Endothelial cell of hepatic sinusoid (primary cell): ENCODE measurements around the gene KLF4.

Source experiments
- in situ Hi-C: cut with HindIII; loops from 2 replicates; pipeline ENCODE4 v1.10.0; 2017; ENCODE audit warnings: low sequenced_read_pairs

KLF4 gene

DNA sequence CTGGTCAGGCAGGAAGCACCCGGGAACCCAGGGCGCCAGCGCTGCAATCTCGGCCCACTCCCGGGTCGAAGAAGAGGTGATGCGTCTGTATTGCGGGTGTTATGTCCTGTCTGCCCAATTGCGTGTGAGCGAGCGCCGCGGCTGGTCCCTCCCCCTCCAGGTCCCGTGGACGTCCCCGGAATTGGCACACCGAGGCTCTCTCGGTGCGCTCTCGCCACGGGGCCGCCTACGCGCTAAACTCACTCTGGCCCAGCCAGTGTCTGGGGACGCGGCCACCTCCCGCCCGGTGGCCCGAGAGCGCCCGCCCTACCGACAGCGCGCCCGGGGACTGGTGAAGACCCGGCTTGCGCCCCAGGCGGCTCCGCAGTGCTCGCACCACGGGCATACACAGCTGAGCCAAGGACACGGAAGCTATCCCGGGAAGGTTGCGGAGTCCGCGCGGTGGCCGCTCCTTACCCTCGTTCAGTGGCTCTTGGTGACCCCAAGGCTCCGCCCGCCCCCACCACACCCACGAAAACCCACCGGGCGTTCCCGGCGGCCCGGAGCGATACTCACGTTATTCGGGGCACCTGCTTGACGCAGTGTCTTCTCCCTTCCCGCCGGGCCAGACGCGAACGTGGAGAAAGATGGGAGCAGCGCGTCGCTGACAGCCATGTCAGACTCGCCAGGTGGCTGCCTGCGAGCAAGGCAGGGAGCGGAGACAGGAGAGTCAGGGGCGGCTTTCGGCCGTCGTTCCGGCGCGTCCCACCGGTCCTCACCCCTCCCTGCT lies 1.0 kb downstream of the KLF4 start:
- in situ Hi-C loops: no loop called here

DNA sequence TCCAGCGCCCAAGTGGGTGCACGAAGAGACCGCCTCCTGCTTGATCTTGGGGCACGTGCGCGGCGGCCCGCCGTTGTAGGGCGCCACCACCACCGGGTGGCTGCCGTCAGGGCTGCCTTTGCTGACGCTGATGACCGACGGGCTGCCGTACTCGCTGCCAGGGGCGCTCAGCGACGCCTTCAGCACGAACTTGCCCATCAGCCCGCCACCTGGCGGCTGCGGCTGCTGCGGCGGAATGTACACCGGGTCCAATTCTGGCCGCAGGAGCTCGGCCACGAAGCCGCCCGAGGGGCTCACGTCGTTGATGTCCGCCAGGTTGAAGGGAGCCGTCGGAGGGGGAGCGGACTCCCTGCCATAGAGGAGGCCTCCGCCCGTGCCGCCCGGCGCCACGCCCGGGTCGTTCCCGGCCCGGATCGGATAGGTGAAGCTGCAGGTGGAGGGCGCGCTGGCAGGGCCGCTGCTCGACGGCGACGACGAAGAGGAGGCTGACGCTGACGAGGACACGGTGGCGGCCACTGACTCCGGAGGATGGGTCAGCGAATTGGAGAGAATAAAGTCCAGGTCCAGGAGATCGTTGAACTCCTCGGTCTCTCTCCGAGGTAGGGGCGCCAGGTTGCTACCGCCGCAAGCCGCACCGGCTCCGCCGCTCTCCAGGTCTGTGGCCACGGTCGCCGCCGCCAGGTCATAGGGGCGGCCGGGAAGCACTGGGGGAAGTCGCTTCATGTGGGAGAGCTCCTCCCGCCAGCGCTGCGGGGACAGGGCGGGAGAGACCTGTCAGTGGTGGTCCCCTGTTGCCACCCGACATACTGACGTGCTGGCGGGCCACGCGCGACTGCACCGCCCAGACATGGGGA lies 1.8 kb downstream of the KLF4 start:
- in situ Hi-C loops: no loop called here

DNA sequence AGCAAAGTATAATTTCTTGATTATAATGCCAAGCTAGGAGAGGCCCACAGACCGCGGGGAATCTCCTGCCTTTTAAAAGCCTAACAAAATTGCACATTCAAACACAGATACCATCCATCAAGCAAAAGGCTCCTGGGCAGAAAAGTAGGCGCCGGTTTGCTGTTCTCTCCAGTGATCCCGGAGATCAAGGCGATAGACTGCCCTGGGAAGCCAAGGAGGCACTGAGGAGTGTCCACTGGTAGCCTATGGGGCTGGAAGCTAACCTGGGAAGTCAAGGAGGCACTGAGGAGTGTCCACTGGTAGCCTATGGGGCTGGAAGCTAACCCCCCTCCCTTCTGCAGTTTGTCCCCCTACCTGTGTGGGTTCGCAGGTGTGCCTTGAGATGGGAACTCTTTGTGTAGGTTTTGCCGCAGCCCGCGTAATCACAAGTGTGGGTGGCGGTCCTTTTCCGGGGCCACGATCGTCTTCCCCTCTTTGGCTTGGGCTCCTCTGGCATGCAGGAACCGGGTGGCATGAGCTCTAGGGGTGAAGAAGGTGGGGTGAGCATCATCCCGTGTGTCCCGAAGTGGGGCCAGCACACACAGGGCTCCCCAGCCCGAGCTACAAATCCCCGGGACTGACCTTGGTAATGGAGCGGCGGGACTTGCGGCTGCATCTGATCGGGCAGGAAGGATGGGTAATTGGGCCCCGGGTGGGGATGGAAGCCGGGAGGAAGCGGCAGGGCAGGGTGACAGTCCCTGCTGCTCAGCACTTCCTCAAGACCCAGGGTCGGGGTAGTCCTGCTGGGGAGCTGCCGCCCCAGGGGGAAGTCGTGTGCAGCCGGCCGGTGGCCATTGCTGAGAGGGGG lies 2.7 kb downstream of the KLF4 start:
- in situ Hi-C loops: no loop called here

DNA sequence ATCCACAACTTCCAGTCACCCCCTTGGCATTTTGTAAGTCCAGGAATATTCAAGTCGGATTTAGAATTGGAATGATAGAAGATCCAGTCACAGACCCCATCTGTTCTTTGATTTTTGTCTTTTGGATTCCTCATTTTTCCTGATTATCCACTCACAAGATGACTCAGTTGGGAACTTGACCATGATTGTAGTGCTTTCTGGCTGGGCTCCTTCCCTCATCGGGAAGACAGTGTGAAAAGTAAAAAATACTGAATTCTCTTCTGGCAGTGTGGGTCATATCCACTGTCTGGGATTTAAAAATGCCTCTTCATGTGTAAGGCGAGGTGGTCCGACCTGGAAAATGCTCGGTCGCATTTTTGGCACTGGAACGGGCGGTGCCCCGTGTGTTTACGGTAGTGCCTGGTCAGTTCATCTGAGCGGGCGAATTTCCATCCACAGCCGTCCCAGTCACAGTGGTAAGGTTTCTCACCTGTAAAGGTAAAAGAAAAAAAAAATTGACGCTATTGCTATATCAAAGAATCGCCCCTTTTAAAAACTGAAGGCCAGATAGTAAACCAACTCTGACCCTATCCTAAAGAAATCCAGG lies 4.0 kb downstream of the KLF4 start:
- in situ Hi-C loops: no loop called here

DNA sequence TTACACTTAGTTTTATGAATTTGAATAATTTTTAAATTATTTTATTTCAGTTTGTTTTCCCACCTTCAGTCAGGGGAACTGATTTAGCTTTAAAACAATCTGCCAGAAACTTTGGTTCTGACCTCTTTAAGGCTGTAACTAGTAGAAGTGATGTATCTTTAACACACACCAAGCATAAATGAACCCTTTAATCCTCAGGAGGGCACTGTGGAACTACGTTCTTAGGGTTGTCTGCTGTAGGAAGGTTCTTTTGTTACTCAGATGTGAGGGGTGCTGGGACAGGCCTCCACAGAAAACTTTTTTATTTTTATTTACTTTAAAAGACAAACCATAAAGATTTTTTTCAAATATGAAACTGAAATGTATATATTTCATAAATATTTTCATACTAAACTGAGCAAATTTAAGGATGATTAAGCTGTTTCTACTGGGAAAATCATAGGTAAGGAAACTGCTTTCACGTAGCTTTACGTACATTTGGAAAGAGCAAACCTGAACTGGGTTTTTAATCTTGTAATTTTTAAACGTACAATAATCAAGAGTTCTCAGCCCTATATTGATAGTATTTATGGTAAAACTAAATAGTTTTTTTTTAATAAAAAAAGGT lies 5.3 kb downstream of the KLF4 start:
- in situ Hi-C loops: no loop called here

DNA sequence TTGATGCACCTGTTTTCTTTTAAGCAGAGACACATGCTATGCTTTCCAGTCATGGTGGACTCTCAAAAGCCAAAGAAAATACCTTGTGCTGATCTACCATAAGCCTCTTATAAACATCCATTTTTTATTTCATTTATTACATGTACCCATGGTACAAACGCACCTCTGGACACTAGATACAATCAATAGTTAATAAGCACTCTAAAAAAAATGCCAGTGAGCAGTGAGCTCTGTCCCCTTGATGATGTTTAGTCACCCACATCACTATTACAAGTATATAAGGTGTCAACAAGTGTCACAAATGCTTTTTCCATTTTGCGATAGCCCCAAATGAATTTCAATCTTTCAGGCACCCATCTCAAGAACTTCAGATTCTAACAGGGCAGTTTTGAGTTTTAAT lies 5.9 kb downstream of the KLF4 start:
- in situ Hi-C loops: no loop called here

DNA sequence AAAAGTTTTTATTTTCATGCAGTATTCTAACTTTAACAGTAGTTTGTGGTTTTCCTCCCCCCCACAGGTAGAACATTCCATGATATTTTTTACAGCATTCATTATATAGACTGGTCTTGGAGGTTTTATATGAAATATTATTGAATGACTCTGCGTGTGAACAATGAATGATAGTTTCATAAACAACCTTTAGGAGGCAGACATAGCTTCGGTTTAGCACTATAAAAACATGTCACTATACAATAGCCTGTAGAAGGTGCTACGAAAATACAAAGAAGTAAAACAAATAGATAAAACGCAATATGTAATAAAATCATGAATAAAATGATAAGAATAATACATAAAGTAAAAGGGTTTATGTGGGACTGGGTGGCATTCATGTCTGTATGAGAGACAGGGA lies 8.5 kb downstream of the KLF4 start:
- in situ Hi-C loops: no loop called here

DNA sequence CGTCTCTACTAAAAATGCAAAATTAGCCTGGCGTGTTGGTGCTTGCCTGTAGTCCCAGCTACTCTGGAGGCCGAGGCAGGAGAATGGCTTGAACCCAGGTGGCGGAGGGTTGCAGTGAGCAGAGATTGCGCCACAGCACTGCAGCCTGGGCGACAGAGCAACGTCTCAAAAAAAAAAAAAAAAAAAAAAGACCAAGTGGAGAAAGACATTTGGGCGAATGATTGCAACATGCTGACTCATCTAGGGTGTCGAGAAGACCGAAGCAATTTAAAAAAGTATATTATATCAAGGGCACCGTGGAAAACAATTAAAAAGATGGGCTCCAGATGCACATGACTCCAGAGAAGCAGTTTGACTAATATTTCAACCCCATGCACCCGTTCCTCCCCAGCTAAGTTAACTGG lies 9.2 kb downstream of the KLF4 start:
- in situ Hi-C loops: no loop called here

DNA sequence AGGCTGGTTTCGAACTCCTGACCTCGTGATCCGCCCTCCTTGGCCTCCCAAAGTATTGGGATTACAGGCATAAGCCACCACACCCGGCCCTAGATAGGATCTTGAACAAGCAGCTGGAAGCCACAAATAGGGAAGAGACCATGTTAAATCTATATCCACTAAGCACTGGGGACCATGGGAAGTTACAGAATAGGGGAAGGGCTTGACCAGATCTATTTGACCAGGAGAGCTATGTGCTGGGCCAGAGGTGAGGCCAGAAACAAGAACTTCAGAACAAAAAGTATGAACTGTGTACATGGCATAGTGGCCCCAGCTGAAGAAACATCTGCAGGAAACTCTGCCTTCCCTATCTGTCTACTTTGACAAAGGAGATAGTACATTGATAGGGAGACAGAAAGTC lies 10.8 kb downstream of the KLF4 start:
- in situ Hi-C loops: loop anchor here (5.0 to 10.0 kb wide), 3 partner anchors 793 to 1063 kb away; no protein-coding TSS in a partner anchor

DNA sequence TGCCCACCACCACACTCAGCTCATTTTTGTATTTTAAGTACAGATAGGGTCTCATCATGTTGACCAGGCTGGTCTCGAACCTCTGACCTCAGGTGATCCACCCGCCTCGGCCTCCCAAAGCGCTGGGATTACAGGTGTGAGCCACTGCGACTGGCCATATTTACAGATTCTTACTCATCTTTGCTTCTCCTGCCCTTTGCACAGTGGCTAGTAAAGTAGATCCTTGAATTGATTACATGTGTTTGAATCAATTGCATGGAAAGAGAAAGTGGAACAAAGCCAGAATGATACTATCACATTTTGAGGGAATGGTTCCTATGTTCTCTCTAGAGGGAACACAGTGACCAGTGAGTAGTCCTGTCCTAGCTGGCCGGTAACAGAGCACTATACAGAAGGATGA lies 15.4 kb downstream of the KLF4 start:
- in situ Hi-C loops: loop anchor here (10.0 kb wide), 1 partner anchor 1011 kb away; no protein-coding TSS in a partner anchor

DNA sequence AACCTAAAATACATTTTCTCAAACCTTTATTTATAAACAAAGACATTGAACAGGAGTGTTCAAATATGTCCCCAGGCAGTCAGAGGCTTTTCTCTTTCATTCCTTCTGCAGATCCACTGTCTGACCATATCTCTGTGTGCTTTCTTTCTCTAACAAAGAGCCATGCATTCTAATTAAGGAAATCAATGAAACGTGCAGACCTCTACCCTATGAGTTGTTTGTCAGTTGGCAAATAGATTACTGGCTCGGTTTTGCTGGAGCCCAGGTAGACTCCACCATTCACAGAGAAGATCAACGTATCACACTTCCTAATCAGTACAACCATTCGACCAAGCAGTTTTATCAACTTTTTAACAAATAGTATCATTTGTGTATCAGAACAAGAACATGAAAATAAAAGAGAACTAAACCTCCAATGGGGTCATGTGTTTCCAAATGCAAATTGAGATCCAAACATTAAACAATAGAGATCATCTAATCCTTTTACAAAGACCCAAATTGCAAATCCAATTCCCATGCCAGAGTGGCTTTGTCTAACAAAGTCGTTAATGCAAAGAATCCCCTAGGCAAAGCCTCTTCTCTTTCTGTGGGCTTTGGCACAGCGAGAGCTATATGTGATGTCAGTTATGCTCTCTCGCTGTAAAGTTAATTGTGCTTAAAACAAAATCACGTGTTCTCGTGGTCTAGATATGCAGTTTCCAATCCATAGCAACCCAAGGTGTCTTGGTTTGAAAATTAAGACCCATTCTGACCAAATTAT lies 16.8 kb downstream of the KLF4 start:
- in situ Hi-C loops: loop anchor here (10.0 kb wide), 1 partner anchor 1012 kb away; no protein-coding TSS in a partner anchor

DNA sequence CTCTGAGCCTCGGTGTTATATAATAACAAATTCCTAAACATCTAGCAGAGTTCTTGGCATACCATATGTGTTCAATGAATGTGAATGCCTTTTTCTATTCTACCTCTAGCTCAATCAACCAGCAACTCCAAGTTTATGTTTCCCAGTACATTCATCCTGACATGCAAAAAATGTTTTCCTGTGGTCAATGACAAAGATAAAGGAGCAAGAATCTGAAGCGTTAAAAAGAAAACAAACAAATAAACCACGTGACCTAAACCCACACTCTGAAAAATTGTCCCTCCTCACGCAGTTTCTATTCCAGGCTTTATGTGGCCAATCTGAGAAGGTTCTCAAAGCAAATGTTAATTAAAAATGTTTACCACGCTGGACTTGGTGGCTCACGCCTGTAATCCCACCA lies 18.0 kb downstream of the KLF4 start:
- in situ Hi-C loops: loop anchor here (10.0 kb wide), 1 partner anchor 1013 kb away; no protein-coding TSS in a partner anchor

DNA sequence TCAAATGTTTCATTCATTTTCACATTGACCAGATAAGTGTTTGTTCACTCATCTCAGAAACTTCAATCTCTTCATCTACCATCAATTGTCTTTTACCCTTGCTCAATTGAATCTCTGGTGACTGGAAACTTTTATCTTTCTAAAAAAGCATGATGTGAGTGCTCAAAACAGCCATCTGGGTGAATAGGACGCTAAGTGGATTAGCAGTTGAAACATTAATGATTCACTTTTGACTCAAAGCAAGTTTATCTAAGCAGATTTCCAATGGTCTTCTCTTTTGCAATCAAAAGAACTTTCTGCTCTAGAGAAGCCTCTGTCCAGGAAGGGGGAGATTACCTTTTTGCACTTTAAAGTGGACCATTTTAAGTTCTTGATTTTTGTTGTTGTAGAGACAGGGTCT lies 22.2 kb downstream of the KLF4 start:
- in situ Hi-C loops: no loop called here

DNA sequence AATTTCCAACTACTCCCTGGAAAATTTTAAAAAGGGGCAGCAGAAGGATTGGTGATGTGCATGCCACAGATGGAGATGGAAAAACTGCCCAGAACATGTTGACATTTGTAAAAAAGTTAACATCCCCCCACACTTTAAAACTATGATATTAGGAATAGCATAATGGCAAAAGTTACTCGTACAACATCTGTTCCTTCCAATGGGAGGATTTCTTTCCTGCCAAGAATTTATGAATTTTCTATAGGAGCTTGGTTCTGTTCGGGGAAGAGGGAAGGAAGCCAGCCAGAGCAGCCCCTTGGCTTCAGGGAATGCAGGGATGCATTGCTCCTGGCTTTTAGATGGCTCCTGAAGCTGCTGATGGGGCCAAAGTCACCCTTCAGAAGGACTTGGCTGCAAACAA lies 22.7 kb downstream of the KLF4 start:
- in situ Hi-C loops: no loop called here

DNA sequence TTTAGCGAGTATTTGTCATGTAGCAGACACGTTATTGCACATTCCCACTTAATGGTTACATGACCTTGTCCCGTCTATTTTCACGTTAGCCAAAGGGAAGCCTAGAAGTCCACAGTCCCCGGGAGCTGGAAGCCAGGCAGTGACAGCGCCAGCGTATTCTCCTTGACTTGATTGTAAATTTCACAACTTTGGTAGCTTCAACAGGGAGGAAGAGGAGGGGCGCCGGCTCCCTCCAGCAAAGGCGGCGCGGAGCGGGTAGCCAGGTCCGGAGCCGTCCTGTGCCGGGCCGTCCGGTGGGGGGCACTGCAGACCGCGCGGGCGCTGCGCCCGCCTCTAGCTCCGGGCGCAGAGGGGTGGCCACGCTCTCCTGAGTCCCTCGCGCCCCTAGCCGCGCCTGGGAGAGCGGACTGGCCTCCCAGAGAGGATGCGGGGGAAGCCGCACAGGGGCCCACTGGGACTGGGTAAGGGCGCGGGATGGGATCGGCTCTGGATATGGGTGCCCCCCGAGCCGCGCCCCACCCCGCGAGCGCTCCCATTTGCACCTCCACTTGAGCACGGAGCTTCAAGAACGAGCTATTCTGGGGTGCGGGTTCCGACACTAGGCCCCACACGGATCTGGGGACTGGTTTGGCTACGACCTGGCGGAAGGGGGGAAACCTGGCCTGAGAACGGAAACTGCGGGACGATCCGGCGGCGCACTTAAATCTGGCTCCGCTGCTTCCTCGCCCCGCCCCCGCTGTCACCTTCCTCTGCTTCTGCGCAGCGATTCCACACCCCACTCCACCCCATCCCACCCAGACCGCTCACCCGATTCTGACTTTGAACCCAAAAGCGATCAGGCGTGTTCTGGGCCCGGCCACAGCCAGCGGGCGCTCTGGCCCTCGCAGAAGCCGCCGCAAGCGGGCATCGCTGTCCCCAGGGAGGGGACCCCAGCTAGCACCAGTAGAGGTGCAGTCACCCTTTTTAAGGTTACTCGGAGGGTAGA lies 23.8 kb downstream of the KLF4 start:
- in situ Hi-C loops: no loop called here

DNA sequence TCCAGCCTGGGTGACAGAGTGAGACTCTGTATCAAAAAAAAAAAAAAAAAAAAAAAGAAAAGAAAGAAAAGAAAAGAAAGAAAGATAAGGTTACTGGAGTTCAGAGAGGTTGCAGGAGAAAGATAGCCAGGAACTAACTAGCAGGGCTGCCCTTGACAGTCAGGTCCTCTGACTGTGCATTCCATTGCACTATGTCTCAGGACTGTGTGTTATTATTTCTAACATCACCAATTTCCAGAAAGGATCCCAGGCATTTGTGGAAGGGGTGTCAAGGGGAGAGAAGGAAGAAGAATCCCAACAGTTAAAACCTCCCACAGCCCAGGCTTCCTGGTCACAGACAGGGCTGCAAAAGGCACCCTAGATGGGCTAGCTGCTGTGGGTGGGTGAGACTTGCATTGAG lies 25.1 kb downstream of the KLF4 start:
- in situ Hi-C loops: no loop called here

DNA sequence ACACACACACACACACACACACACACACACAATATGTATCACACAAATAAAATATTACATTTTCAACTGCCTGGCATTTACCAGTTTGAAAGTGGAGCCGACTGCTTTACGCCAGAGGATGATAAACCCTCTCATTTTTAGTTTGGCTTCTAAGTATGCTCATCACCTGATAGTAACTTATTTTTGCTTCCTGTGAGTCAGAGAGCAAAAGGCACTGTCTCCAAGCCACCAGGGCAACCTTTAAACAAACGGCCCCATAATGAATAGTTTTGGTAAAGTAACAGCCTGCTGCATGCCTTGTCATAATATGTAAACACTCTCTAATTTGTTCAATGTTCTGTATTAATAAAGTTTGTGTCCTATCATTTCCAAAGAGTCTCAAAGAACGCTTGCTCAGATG lies 26.9 kb downstream of the KLF4 start:
- in situ Hi-C loops: no loop called here
